ENCODE data around the gene HOXB5. TPM values are rescaled to one million over a fixed set of nuclear protein-coding genes. Genes with fewer than 3 reads are reported as not detected.

Gene HOXB5
- total RNA-seq, 1 experiment from 2014 or later: 0.05 TPM

DNA sequence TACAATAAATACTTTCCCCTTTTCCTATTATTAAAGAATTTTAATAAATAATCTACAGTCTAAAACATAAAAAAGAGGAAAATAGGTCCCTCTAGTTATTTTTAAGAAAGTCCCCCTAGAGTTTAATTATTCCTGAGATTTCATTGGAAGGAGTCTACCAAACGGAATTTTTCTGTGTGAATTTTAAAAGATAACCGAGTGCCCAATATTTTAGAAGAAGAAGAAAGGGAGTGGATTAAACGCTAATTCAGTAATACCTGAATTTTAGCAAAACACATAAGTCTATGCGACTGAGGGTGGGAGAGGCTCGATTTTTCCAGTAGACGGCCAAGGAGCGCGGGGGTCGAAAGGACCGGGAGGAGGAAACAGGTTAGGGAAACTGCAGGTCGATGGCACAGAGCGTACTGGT is 50.9 kb downstream of the HOXB5 start:
- peak overlapping the region; percentile 48 for H3K4me3 ChIP-seq
- no peak for DNase-seq (ENCODE audit: low read depth in 1 of 2, low spot score in 2 of 2)
- no peaks in the 10 kb centered on the region for H3K36me3 ChIP-seq
- H3K27me3 ChIP-seq (replicated peaks): no peaks in the 10 kb centered on the region
- H3K9me3 ChIP-seq (replicated peaks): no peaks in the 10 kb centered on the region
- H3K4me1 ChIP-seq (replicated peaks): peaks cover 11% of the 10 kb centered on the region
- no peak overlapping the region for H3K27ac ChIP-seq

DNA sequence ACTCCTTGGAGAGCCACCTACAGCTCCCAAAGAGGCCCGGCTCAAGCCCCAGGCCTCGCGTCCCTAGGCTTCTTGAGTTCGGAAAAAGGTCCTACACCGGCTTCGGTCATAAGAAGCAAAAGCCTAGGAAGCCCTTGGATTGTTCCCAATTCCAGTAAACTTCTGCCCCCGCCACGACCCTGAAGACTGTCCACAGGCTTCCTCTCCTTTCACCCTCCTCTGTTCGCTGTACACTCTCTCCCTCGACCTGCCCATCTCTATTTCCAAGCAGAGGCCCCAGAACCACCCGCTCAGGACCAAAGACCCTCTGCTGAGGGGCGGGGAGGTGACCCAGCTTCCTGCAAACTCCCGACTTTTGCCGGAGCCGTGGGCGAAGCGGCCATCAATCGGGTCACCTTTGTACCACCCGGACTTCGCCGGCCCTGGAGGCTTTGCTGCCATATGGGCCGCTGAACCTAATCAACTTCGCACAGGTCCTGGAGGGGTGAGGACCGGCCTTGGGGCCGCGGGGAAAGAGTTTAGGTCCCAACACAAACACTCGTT is 51.4 kb downstream of the HOXB5 start:
- Histone ChIP-seq H3K27me3 (replicated peaks) (no peaks in the 10 kb centered on the region), H3K9me3 (replicated peaks) (no peaks in the 10 kb centered on the region), H3K36me3 (no peaks in the 10 kb centered on the region), H3K4me3 (no peak overlapping the region), H3K27ac (no peak overlapping the region), H3K4me1 (replicated peaks) (peaks cover 12% of the 10 kb centered on the region)
- DNase-seq (ENCODE audit: low read depth in 1 of 2, low spot score in 2 of 2): no peak

DNA sequence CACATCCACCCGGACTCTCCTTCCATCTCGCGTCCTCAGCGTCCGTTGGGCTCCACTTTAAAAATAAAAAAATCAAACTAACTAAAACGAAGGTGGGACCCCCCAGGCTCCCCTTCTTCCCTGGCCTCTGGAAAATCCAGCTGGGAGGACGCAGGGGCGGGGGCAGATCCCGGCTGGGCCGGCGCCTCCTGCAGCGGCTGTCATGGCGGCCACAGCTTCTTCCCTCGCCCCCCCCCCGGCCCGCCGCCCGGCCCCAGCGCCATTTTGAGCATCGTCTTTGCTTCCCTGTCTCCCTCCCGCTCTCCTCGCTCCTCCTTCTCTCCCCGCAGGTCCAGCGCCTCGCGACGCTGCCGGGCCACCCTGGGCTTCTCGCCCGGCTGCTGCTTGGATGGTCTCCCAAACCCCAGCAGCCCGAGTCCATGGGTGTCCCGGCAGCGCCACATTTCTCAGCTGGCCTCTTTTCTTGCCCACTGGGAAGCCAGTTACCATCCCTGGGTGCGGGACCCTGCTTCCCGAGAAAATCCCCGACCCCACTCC is 51.9 kb downstream of the HOXB5 start:
- H3K27me3 ChIP-seq (replicated peaks): no peaks in the 10 kb centered on the region

More for the DNA sequence above, 51.9 kb downstream of the HOXB5 start:
- no peaks in the 10 kb centered on the region for H3K9me3 ChIP-seq (replicated peaks)
- DNase-seq (ENCODE audit: low read depth in 1 of 2, low spot score in 2 of 2): no peak
- H3K36me3 ChIP-seq: no peaks in the 10 kb centered on the region
- peaks cover 14% of the 10 kb centered on the region for H3K4me1 ChIP-seq (replicated peaks)
- no peak overlapping the region for H3K27ac ChIP-seq
- H3K4me3 ChIP-seq: no peak overlapping the region

Other genes starting within 250 kb of the HOXB5 start
- 1.3 and 6.8 TPM in 2 replicates for gene SKAP1, start 163.6 kb downstream of the HOXB5 start, total RNA-seq (2014; rRNA removed; shearing (Covaris generic))
- not detected in 2 replicates for gene HOXB1, start 62.8 kb downstream of the HOXB5 start, total RNA-seq (2014; rRNA removed; shearing (Covaris generic))
- gene HOXB2, start 48.7 kb downstream of the HOXB5 start, total RNA-seq (2014; rRNA removed; shearing (Covaris generic)): 4.2 and 10.5 TPM in 2 replicates
- gene HOXB4, start 15.4 kb downstream of the HOXB5 start, total RNA-seq (2014; rRNA removed; shearing (Covaris generic)): 1.2 and 3.2 TPM in 2 replicates
- gene HOXB3, start 3.5 kb downstream of the HOXB5 start, total RNA-seq (2014; rRNA removed; shearing (Covaris generic)): 1.4 and 5.2 TPM in 2 replicates
- gene HOXB6, start 11.2 kb upstream of the HOXB5 start, total RNA-seq (2014; rRNA removed; shearing (Covaris generic)): 4.8 and 7.1 TPM in 2 replicates
- 23.0 and 28.4 TPM in 2 replicates for gene HOXB7, start 17.2 kb upstream of the HOXB5 start, total RNA-seq (2014; rRNA removed; shearing (Covaris generic))
- not detected in 2 replicates for gene HOXB8, start 21.5 kb upstream of the HOXB5 start, total RNA-seq (2014; rRNA removed; shearing (Covaris generic))
- 0.11 TPM in 1 of 2 replicates, not detected in the other for gene HOXB9, start 32.6 kb upstream of the HOXB5 start, total RNA-seq (2014; rRNA removed; shearing (Covaris generic))
- gene PRAC1, start 128.7 kb upstream of the HOXB5 start, total RNA-seq (2014; rRNA removed; shearing (Covaris generic)): not detected in 2 replicates
- not detected in 2 replicates for gene PRAC2, start 129.4 kb upstream of the HOXB5 start, total RNA-seq (2014; rRNA removed; shearing (Covaris generic))
- gene HOXB13, start 135.0 kb upstream of the HOXB5 start, total RNA-seq (2014; rRNA removed; shearing (Covaris generic)): not detected in 2 replicates
- gene TTLL6, start 223.4 kb upstream of the HOXB5 start, total RNA-seq (2014; rRNA removed; shearing (Covaris generic)): not detected in 2 replicates
- 48.4 and 55.1 TPM in 2 replicates for gene CALCOCO2, start 237.3 kb upstream of the HOXB5 start, total RNA-seq (2014; rRNA removed; shearing (Covaris generic))